Stimulated activated CD8-positive, alpha-beta memory T cell treated with anti-CD3 and anti-CD28 coated beads, Interleukin-4, amount 100 ng/mL, for 1 hour (primary cell): ENCODE data around the gene RLN3.

ENCODE experiments used
- DNase-seq, 2 donors: peaks; one replicate each; pipeline ENCODE4 v3.0.0-alpha.2; 2020; ENCODE audit warnings: low read depth in 2 of 2, low spot score in 1 of 2

The RLN3 gene

GRCh38 chr19:14054099-14054498 lies 26.2 kb downstream of the RLN3 start:
- no peak for DNase-seq

GRCh38 chr19:14054721-14055120 lies 26.8 kb downstream of the RLN3 start:
- DNase-seq: no peak

GRCh38 chr19:14055396-14055795 lies 27.4 kb downstream of the RLN3 start:
- no peak for DNase-seq

- no peak for DNase-seq
Measured at GRCh38 chr19:14056069-14056666, 28.2 kb downstream of the RLN3 start.

- no peak for DNase-seq
Measured at GRCh38 chr19:14056741-14057356, 28.9 kb downstream of the RLN3 start.

GRCh38 chr19:14058182-14059092 lies 30.5 kb downstream of the RLN3 start:
- no peak for DNase-seq

- no peak for DNase-seq
Measured at GRCh38 chr19:14059093-14059480, 31.1 kb downstream of the RLN3 start.

GRCh38 chr19:14059652-14060155 lies 31.8 kb downstream of the RLN3 start:
- DNase-seq: no peak

GRCh38 chr19:14061081-14061749 lies 33.3 kb downstream of the RLN3 start:
- no peak for DNase-seq

GRCh38 chr19:14061751-14062557 lies 34.0 kb downstream of the RLN3 start, which contains the start of gene PALM3:
PALM3 (minus strand) TSS chr19:14062076; CDS start chr19:14061980, 96 bp downstream.
- DNase-seq: no peak

- no peak for DNase-seq
Measured at GRCh38 chr19:14062558-14062855, 34.6 kb downstream of the RLN3 start.

- no peak for DNase-seq
Measured at GRCh38 chr19:14063105-14063504, 35.2 kb downstream of the RLN3 start.

- DNase-seq: no peak
Measured at GRCh38 chr19:14066134-14066533, 38.2 kb downstream of the RLN3 start.

- DNase-seq: no peak
Measured at GRCh38 chr19:14070268-14071050, 42.5 kb downstream of the RLN3 start.

- no peak for DNase-seq
Measured at GRCh38 chr19:14072535-14073260, 44.8 kb downstream of the RLN3 start, which contains the start of gene MISP3. MISP3 (plus strand) TSS chr19:14072786; CDS start chr19:14073310, 524 bp downstream.

- DNase-seq: no peak
Measured at GRCh38 chr19:14073261-14073924, 45.4 kb downstream of the RLN3 start.

GRCh38 chr19:14073925-14074838 lies 46.2 kb downstream of the RLN3 start:
- DNase-seq: no peak
